GM18502 (cell line): Measurements from ENCODE around the gene HAAO.

Source experiments
- ATAC-seq: cut with Tn5 transposase; IDR thresholded peaks from one replicate; pipeline ENCODE4 v1.9.1; 2021; ENCODE audit warnings: mild to moderate bottlenecking; ENCODE audit not compliant: unreplicated experiment, poor library complexity

Gene HAAO

GRCh38 chr2:42815726-42816125 is 23.3 kb upstream of the HAAO start:
- no peak for ATAC-seq

GRCh38 chr2:42813763-42814162 is 21.4 kb upstream of the HAAO start:
- ATAC-seq: no peak

GRCh38 chr2:42812899-42813479 is 20.6 kb upstream of the HAAO start:
- ATAC-seq: no peak

GRCh38 chr2:42810971-42811811 is 18.8 kb upstream of the HAAO start:
- ATAC-seq: peak; percentile 9

- peak; percentile 75 for ATAC-seq
Observed at GRCh38 chr2:42810121-42810970, 18.0 kb upstream of the HAAO start.

GRCh38 chr2:42809819-42810120 is 17.4 kb upstream of the HAAO start:
- peak; percentile 53 for ATAC-seq

- ATAC-seq: no peak
Observed at GRCh38 chr2:42809131-42809818, 16.9 kb upstream of the HAAO start.

GRCh38 chr2:42808301-42808700 is 15.9 kb upstream of the HAAO start:
- no peak for ATAC-seq

GRCh38 chr2:42806786-42807185 is 14.4 kb upstream of the HAAO start:
- no peak for ATAC-seq

- ATAC-seq: no peak
Observed at GRCh38 chr2:42804891-42805290, 12.5 kb upstream of the HAAO start.

- ATAC-seq: no peak
Observed at GRCh38 chr2:42804338-42804737, 12.0 kb upstream of the HAAO start.

GRCh38 chr2:42802150-42802549 is 9.8 kb upstream of the HAAO start:
- no peak for ATAC-seq

GRCh38 chr2:42801381-42801780 is 9.0 kb upstream of the HAAO start:
- ATAC-seq: no peak

GRCh38 chr2:42800981-42801380 is 8.6 kb upstream of the HAAO start:
- ATAC-seq: no peak

GRCh38 chr2:42800461-42800962 is 8.1 kb upstream of the HAAO start:
- ATAC-seq: no peak

- ATAC-seq: no peak
Observed at GRCh38 chr2:42799881-42800280, 7.5 kb upstream of the HAAO start.

- no peak for ATAC-seq
Observed at GRCh38 chr2:42797281-42797680, 4.9 kb upstream of the HAAO start.

- ATAC-seq: peak; percentile 28
Observed at GRCh38 chr2:42796427-42797248, 4.3 kb upstream of the HAAO start.

GRCh38 chr2:42795841-42796301 is 3.5 kb upstream of the HAAO start:
- ATAC-seq: peak; percentile 42

- no peak for ATAC-seq
Observed at GRCh38 chr2:42795275-42795674, 2.9 kb upstream of the HAAO start.
